ENCODE data around the gene GJB3.

- TF ChIP-seq POLR2A (IDR thresholded peaks at IDR 0.05) (no peak), CTCF (IDR thresholded peaks at IDR 0.05) (no peak), EP300 (IDR thresholded peaks at IDR 0.05) (no peak)
Measured at GRCh38 chr1:34794790-34795180, 13.8 kb downstream of the GJB3 start.
